A549 treated with dexamethasone at 1 μM for 4 hours (cell line): Measurements from ENCODE around the gene PPIAL4G. TPM values are rescaled to one million over a fixed set of nuclear protein-coding genes. Genes with fewer than 3 reads are reported as not detected.

Experiments
- total RNA-seq: library from RNA; stranded (reverse); fragments of 200-300 nt; extraction: Qiagen RNA extraction; gene quantifications from 5 replicates; pipeline ENCODE4 v1.2.3, GENCODE V29; 2022

The PPIAL4G gene
- total RNA-seq, result not detected in 5 replicates

DNA sequence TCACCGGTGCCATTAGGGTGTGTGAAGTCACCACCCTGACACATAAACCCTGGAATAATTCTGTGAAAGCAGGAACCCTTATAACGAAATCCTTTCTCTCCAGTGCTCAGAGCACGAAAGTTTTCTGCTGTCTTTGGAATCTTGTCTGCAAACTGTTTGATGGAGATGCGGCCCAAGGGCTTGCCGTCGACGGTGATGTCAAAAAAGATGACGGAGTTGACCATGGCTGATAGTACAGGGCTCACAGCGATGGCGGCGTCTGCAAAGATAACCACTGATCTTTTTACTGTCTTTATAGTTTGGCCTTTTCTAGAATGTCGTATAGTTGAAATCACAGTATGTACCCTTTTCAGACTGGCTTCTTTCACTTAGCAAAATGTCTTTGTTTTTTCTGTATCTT, at the start of gene PPIAL4G:
PPIAL4G (minus strand) TSS at position 274 of the 400 bp plus-strand sequence; CDS start at position 224, 50 bp downstream.

Other genes with a start within 250 kb of the PPIAL4G start
- gene NBPF14, start 112.7 kb upstream of the PPIAL4G start, total RNA-seq, result 24.4 to 32.9 TPM (median 28.9 TPM) in 5 replicates